GM12892 (cell line): ENCODE data around the gene DPF3.

Experiments used
- DNase-seq: peaks from one replicate; pipeline ENCODE4 v3.0.0; 2011; ENCODE audit not compliant: insufficient read length
- FAIRE-seq: peaks from 2 replicates; lab custom pipeline; 2011; peaks lifted over from hg19 to GRCh38; lab: Jason Lieb, UNC
- POLR2A ChIP-seq: IDR thresholded peaks from 2 replicates; pipeline ENCODE4 v1.6.1; 2011; ENCODE audit warnings: low read depth, low read length, control low read depth
- POLR2AphosphoS5 ChIP-seq: IDR thresholded peaks from 2 replicates; pipeline ENCODE4 v1.6.1; 2011; ENCODE audit warnings: low read depth, low read length, control low read depth
- TAF1 ChIP-seq: IDR thresholded peaks from 2 replicates; pipeline ENCODE4 v1.6.1; 2011; ENCODE audit warnings: low read depth, mild to moderate bottlenecking, control low read depth, low read length, borderline replicate concordance

The DPF3 gene

GRCh38 chr14:72869407-72870329 is 24.2 kb downstream of the DPF3 start:
- no peak for DNase-seq
- TF ChIP-seq POLR2AphosphoS5 = no peak
- no peak for FAIRE-seq

- no peak for TF ChIP-seq POLR2A
- TF ChIP-seq TAF1 = no peak
- no peak for TF ChIP-seq POLR2AphosphoS5
- FAIRE-seq (no peak), DNase-seq (no peak)
Observed at GRCh38 chr14:72868500-72868899, 25.4 kb downstream of the DPF3 start.

GRCh38 chr14:72864712-72865365 is 29.1 kb downstream of the DPF3 start:
- TF ChIP-seq POLR2AphosphoS5 (no peak), TAF1 (no peak), POLR2A (no peak)
- no peak for DNase-seq
- FAIRE-seq = no peak

DNA sequence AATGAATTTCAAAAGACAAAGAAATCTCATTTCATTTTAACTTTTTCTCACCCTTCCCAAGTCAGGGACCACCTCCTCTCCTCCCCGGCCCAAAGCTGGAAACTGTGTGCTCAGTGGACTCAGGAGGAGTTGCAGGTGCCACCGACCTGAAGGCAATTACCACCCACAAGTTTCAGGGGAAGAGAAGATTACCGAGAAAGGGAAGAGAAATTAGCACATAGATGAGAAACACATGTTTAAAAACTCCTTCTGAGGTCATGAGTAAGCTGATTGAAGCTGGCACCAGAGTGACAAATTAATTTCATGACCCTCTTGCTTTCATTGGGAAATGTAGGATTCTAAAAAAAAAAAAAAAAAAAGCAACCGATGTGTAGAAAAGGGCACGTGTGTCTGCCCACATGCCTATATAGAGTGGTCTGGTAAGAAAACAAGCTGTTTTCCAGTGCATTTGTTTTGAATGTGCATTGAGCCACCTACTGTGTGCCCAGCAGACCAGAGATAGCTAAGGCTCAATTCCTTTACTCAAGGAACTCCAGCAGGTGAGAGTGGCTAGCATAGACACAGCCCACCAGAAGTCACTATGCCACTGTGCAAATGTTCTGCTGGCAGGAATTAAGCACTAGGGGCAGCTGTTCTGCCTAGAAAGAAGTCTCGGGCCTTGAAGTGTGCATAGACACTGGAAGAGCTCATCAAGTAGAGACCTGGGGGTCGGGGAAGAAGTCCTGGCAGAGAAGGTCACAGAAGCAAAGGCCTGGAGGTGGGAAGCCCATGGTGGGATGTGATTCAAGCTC is 30.5 kb downstream of the DPF3 start:
- peak; percentile 79 for FAIRE-seq
- no peak for DNase-seq
- no peak for TF ChIP-seq POLR2AphosphoS5
- no peak for TF ChIP-seq TAF1
- TF ChIP-seq POLR2A = no peak

GRCh38 chr14:72856530-72857266 is 37.2 kb downstream of the DPF3 start:
- FAIRE-seq (no peak), DNase-seq (no peak)
- TF ChIP-seq POLR2A = no peak
- TF ChIP-seq POLR2AphosphoS5 = no peak
- no peak for TF ChIP-seq TAF1

- TF ChIP-seq TAF1 = no peak
- TF ChIP-seq POLR2A = no peak
- no peak for TF ChIP-seq POLR2AphosphoS5
- no peak for DNase-seq
- FAIRE-seq = peak; percentile 5
Observed at GRCh38 chr14:72855913-72856312, 38.0 kb downstream of the DPF3 start.

DNA sequence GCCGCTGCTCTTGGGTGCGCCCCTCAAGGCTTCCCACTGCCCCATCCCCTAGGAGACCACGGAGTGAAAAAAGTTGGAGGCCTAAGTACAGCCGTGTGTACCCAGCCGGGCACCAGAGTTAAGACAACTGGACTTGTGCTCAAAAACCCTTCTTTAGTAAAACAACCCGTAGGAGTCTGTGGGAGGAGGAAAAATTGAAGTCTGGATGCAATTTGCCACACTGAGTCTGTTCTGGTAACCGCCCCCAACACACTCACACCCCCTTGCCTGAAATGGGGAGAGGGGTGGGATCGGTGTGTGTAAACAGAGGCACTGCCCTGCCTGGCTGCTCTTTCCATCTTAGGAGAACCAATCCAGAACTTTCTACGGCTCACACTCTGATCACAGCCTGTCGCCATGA is 41.7 kb downstream of the DPF3 start:
- TF ChIP-seq POLR2AphosphoS5 (no peak), TAF1 (no peak), POLR2A (no peak)
- DNase-seq = no peak
- no peak for FAIRE-seq

GRCh38 chr14:72851635-72852034 is 42.3 kb downstream of the DPF3 start:
- DNase-seq (no peak), FAIRE-seq (no peak)
- TF ChIP-seq POLR2A = no peak
- TF ChIP-seq POLR2AphosphoS5 = no peak
- TF ChIP-seq TAF1 = no peak

DNA sequence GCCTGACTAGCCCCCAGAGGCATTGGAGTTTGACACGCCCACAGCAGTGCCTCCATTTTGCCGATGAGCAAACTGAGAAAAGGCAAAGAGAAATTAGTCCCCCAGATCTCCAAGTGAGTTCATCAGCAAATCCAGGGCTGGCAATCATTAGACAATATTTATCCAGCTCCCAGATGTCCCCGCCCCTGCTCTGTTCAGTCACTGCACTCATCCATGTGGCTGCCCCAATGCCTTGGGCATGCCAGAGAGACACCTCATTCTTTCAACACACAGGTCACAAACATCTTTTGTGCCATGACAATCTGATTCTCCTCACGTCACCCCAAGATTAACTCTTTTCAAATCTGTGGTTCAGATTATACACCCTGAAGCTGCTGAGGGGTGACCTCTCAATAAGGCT is 43.5 kb downstream of the DPF3 start:
- FAIRE-seq (no peak), DNase-seq (no peak)
- no peak for TF ChIP-seq POLR2A

DNA sequence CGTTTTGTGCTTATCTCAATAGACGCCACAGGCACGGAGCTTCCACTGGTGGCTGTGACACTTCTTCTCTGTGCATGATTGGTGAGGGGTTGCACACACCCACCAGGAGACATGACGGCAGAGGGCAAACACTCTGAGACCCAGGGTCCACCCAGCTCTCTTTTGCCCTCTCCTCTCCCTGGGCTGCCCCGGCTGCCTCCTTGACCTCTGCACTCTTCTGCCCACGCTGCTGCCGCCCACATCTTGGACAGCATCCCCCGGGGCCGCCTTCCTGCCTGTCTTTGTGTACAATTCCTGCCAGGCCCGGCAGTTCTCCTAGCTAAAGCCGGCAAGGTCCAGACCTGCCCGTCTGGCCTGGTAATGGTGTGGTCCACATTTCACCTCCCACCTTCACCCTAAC is 44.7 kb downstream of the DPF3 start:
- no peak for TF ChIP-seq POLR2AphosphoS5
- no peak for TF ChIP-seq POLR2A
- no peak for TF ChIP-seq TAF1
- FAIRE-seq = no peak
- DNase-seq = no peak

- no peak for TF ChIP-seq POLR2A
- TF ChIP-seq TAF1 = no peak
- no peak for TF ChIP-seq POLR2AphosphoS5
- DNase-seq (no peak), FAIRE-seq (no peak)
Observed at GRCh38 chr14:72847721-72848120, 46.2 kb downstream of the DPF3 start.

DNA sequence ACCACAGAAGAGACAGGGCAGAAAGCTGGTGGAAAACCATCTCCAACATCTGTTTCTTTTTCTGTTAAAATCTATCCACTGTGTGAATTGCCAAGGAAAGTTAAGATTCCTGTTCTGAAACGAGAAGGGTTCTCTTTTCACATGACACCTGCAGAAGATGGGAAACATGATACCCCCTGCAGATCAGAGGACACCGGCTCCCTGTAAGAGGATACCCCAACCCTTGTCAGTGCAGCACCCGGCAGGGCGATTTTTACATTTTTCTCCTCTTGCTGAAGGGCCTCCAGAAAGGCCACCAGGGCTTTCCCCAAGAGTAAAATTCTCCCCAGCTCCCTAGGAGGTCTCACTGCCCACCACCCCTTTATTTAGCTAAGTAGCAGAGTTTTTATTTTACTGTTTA is 48.2 kb downstream of the DPF3 start:
- DNase-seq (no peak), FAIRE-seq (no peak)
- no peak for TF ChIP-seq TAF1
